Transverse colon (tissue), 4 donors: ENCODE results near the gene CLUH.

ENCODE experiments used
- CTCF ChIP-seq, 5 experiments: fragments of 200-600 bp in 3 of 5; fragments of 450-650 bp in 2 of 5; sonication (generic) in 3 of 5; IDR thresholded peaks; 1 replicate in 2 of 5; 2 replicates in 3 of 5; pipeline ENCODE4 v1.5.1; 2016 to 2017; ENCODE audit warnings: antibody characterized with exemption in 5 of 5, inconsistent platforms in 3 of 5, mild to moderate bottlenecking in 2 of 5, moderate library complexity in 1 of 5
- EP300 ChIP-seq: sonication (generic); formaldehyde crosslinking; IDR thresholded peaks from one replicate; pipeline ENCODE4 v1.6.1; 2017; ENCODE audit warnings: antibody characterized with exemption, low read depth
- POLR2A ChIP-seq: fragments of 450-650 bp; IDR thresholded peaks from one replicate; pipeline ENCODE4 v1.6.1; 2016; ENCODE audit warnings: antibody characterized with exemption, mild to moderate bottlenecking, moderate library complexity
- POLR2AphosphoS5 ChIP-seq, 3 donors: sonication (generic); formaldehyde crosslinking; IDR thresholded peaks; one replicate each; pipeline ENCODE4 v1.6.1; 2016; ENCODE audit warnings: antibody characterized with exemption in 3 of 3

GRCh38 chr17:2694381-2695242, 17.0 kb downstream of the CLUH start:
- no peak for TF ChIP-seq CTCF (IDR thresholded peaks at IDR 0.05)
- TF ChIP-seq POLR2A = no peak
- no peak for TF ChIP-seq POLR2AphosphoS5 (IDR thresholded peaks at IDR 0.05)
- TF ChIP-seq EP300 = no peak
